ENCODE measurements around the gene ATL3.
A peak's percentile ranks its signal among the peaks of the same experiment; 100 is the strongest.

GRCh38 chr11:63592975-63593395, 78.2 kb downstream of the ATL3 start:
- TF ChIP-seq CTCF (IDR thresholded peaks at IDR 0.05; ENCODE audit: low read depth, low read length), result peak; percentile 87
- TF ChIP-seq POLR2A (IDR thresholded peaks at IDR 0.05; ENCODE audit: extremely low read depth, insufficient read length), result no peak

Data from NB4 (cell line).